K562 (cell line): ENCODE measurements around the gene PLEKHN1. TPM values are rescaled to one million over a fixed set of nuclear protein-coding genes. Genes with fewer than 3 reads are reported as not detected.

Source experiments
- BHLHE40 ChIP-seq: IDR thresholded peaks from 2 replicates; pipeline ENCODE4 v1.6.1; 2011; ENCODE audit warnings: low read length, improper control_type of control experiment
- BMI1 ChIP-seq: fragments of 150-350 bp; IDR thresholded peaks from 2 replicates; pipeline ENCODE4 v1.6.1; 2014; ENCODE audit warnings: low read length
- E2F8 ChIP-seq: fragments of 450-650 bp; IDR thresholded peaks from 2 replicates; pipeline ENCODE4 v1.7.1; 2018; ENCODE audit warnings: mild to moderate bottlenecking, low read depth; ENCODE audit not compliant: partially characterized antibody
- ELF4 ChIP-seq: fragments of 450-650 bp; formaldehyde crosslinking; IDR thresholded peaks from 2 replicates; pipeline ENCODE4 v1.4.0; 2022; ENCODE audit warnings: missing genetic modification characterization
- FOXP1 ChIP-seq: sonication (generic); formaldehyde crosslinking; IDR thresholded peaks from 2 replicates; pipeline ENCODE4 v1.8.0; 2022; ENCODE audit warnings: mild to moderate bottlenecking, missing genetic modification reagents
- GTF2A2 ChIP-seq: IDR thresholded peaks from 2 replicates; pipeline ENCODE4 v1.6.1; 2016; ENCODE audit warnings: mild to moderate bottlenecking, missing genetic modification characterization, missing compliant biosample characterization
- HDAC8 ChIP-seq: fragments of 450-650 bp; IDR thresholded peaks from 2 replicates; pipeline ENCODE4 v1.6.1; 2016; ENCODE audit warnings: mild to moderate bottlenecking, missing genetic modification characterization, moderate library complexity, missing compliant biosample characterization
- POLR3A ChIP-seq: IDR thresholded peaks from 2 replicates; pipeline ENCODE4 v1.6.1; 2011; ENCODE audit warnings: borderline replicate concordance, mild to moderate bottlenecking, moderate library complexity; ENCODE audit not compliant: insufficient read length, insufficient read depth; ENCODE audit errors: extremely low read depth
- RBM34 ChIP-seq: fragments of 200-400 bp; formaldehyde crosslinking; IDR thresholded peaks from 2 replicates; pipeline ENCODE4 v1.6.1; 2018; ENCODE audit warnings: low read length, borderline replicate concordance; ENCODE audit not compliant: insufficient read depth
- TAF15 ChIP-seq: fragments of 200-400 bp; formaldehyde crosslinking; IDR thresholded peaks from 2 replicates; pipeline ENCODE4 v1.6.1; 2017; ENCODE audit warnings: mild to moderate bottlenecking, low read depth, low read length, moderate library complexity
- UBTF ChIP-seq, 2 experiments: IDR thresholded peaks; 2 replicates each; pipeline ENCODE4 v1.6.1; 2012; ENCODE audit warnings: improper control_type of control experiment in 2 of 2, low read depth in 2 of 2, low read length in 2 of 2, borderline replicate concordance in 1 of 2
- ZNF253 ChIP-seq: fragments of 250-450 bp; sonication (Bioruptor Pico); conservative IDR thresholded peaks from 2 replicates; pipeline ENCODE4 v1.6.1; 2021; ENCODE audit warnings: mild to moderate bottlenecking
- ZNF785 ChIP-seq: fragments of 250-450 bp; sonication (Bioruptor Pico); IDR thresholded peaks from 2 replicates; pipeline ENCODE4 v1.4.0; 2020; ENCODE audit warnings: mild to moderate bottlenecking
- ZZZ3 ChIP-seq: fragments of 450-650 bp; IDR thresholded peaks from 2 replicates; pipeline ENCODE4 v1.6.1; 2016; ENCODE audit warnings: antibody characterized with exemption, mild to moderate bottlenecking, moderate library complexity
- polyA plus RNA-seq, 8 experiments: library from polyadenylated mRNA; depleted of rRNA in 4 of 8; stranded (reverse) in 5 of 8; unstranded in 3 of 8; fragments of >200 nt; fragmentation: Nextera tagmentation in 2 of 8; fragmentation: Illumina TruSeq in 1 of 8; extraction: Ambion mirVana in 2 of 8; extraction: Trizol in 1 of 8; gene quantifications; 2 replicates each; pipeline versions ENCODE4 v1.2.1 to v1.2.3, GENCODE V29; 2011 to 2014; ENCODE audit warnings: inconsistent platforms in 1 of 8, missing spikeins in 1 of 8
- total RNA-seq, 7 experiments: library from RNA; depleted of rRNA in 6 of 7; stranded (reverse); fragments of >200 nt in 6 of 7; fragmentation: Illumina TruSeq in 2 of 7; extraction: Trizol in 2 of 7; gene quantifications; 2 replicates each; pipeline versions ENCODE4 v1.2.1 to v1.2.3, GENCODE V29; 2011 to 2021; ENCODE audit warnings: low replicate concordance in 1 of 7
- TF ChIP-seq, protein P1 (sequence below): sonication (generic); formaldehyde crosslinking; IDR thresholded peaks from 2 replicates; pipeline ENCODE4 v1.8.0; 2023; ENCODE audit warnings: mild to moderate bottlenecking, missing genetic modification reagents
- TF ChIP-seq, protein P2 (sequence below), 3 experiments: fragments of 200-800 bp in 1 of 3; fragments of 250-450 bp in 1 of 3; fragments of 450-650 bp in 1 of 3; sonication (Bioruptor Pico) in 1 of 3; sonication (Bioruptor generic) in 1 of 3; formaldehyde crosslinking in 1 of 3; IDR thresholded peaks; 2 replicates each; pipeline versions ENCODE4 v1.6.1 to v1.8.0; 2016 to 2022; ENCODE audit warnings: mild to moderate bottlenecking in 2 of 3, missing genetic modification characterization in 2 of 3, missing compliant biosample characterization in 1 of 3, moderate library complexity in 1 of 3

PLEKHN1 gene
- total and polyA plus RNA-seq, 9 of the 15 experiments (the other 6 are each of a cell fraction or from before 2014, with no cell fraction given), result 0.07 to 1.5 (median 0.13) TPM; not detected in 2

DNA sequence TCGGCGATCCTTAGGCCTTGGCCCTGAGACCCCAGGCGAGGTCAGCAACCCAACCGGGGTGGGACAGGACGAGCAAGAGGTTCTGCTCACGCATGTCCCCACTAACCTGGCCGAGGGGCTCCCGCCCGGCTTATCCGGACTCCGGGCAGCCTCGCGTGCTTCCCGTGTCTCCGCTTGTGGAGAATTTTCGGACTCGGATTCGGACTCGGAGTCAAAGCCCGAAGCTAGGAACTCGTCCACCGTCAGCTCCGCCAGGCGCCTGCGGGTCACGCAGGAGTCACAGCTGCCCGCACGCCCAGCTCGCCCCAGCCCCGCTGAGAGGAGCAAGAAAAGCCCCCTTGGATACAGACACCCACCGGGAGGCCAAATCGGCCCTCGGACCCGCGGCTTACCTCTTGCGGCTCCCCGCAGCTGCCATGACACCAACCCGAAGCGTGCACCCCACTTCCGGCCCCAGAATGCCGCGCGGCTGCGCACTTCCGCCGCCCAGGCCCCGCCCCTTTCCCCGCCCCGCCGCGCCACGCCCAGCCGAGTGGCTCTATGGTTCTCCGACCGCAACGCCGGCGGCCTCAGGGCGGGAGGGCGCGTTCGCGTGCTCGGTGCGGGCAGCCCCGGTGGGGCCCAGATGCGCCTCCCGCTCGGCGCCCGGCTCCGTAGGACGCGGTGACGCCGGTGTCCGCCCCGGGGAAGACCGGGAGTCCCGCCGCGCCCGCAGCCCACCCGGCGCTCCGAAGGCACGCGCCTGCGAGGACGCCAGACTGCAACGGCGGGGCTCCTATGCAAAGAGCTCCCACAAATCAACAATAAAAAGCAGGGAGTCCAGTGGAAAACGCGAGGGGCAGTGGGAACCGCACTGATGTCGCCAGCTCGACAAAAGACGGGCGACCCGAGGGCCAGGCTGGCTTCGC is 7.2 kb upstream of the PLEKHN1 start, which contains the start of gene NOC2L (continued):
- TF ChIP-seq E2F8 (peak; percentile 76), GTF2A2 (tag) (no peak), BHLHE40 (peak; percentile 42; the same call in 1 of the 2 replicates), ZZZ3 (no peak), ZNF785 (CRISPR knock-in tag) (no peak), FOXP1 (no peak; the same call in 1 of the 2 replicates), RBM34 (no peak), ZNF253 (CRISPR knock-in tag) (no peak), BMI1 (no peak), HDAC8 (tag) (no peak), ELF4 (CRISPR knock-in tag) (no peak), POLR3A (no peak), UBTF (IDR thresholded peaks at IDR 0.05; ENCODE audit: borderline replicate concordance in 1 of 2, low read depth in 2 of 2, low read length in 2 of 2) (peak in 1 of 2 experiments; percentile 70; a peak in 1 of 4 replicates), TAF15 (no peak)
- TF ChIP-seq, protein P1, sequence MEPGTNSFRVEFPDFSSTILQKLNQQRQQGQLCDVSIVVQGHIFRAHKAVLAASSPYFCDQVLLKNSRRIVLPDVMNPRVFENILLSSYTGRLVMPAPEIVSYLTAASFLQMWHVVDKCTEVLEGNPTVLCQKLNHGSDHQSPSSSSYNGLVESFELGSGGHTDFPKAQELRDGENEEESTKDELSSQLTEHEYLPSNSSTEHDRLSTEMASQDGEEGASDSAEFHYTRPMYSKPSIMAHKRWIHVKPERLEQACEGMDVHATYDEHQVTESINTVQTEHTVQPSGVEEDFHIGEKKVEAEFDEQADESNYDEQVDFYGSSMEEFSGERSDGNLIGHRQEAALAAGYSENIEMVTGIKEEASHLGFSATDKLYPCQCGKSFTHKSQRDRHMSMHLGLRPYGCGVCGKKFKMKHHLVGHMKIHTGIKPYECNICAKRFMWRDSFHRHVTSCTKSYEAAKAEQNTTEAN (CRISPR knock-in tag), result no peak
- TF ChIP-seq, protein P2, sequence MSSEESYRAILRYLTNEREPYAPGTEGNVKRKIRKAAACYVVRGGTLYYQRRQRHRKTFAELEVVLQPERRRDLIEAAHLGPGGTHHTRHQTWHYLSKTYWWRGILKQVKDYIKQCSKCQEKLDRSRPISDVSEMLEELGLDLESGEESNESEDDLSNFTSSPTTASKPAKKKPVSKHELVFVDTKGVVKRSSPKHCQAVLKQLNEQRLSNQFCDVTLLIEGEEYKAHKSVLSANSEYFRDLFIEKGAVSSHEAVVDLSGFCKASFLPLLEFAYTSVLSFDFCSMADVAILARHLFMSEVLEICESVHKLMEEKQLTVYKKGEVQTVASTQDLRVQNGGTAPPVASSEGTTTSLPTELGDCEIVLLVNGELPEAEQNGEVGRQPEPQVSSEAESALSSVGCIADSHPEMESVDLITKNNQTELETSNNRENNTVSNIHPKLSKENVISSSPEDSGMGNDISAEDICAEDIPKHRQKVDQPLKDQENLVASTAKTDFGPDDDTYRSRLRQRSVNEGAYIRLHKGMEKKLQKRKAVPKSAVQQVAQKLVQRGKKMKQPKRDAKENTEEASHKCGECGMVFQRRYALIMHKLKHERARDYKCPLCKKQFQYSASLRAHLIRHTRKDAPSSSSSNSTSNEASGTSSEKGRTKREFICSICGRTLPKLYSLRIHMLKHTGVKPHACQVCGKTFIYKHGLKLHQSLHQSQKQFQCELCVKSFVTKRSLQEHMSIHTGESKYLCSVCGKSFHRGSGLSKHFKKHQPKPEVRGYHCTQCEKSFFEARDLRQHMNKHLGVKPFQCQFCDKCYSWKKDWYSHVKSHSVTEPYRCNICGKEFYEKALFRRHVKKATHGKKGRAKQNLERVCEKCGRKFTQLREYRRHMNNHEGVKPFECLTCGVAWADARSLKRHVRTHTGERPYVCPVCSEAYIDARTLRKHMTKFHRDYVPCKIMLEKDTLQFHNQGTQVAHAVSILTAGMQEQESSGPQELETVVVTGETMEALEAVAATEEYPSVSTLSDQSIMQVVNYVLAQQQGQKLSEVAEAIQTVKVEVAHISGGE (CRISPR knock-in tag; IDR thresholded peaks at IDR 0.05), result no peak; a peak in 1 of 6 replicates
